ENCODE data around the gene KPNA6. TPM values are rescaled to one million over a fixed set of nuclear protein-coding genes. Genes with fewer than 3 reads are reported as not detected.
A peak's percentile ranks its signal among the peaks of the same experiment; 100 is the strongest.

KPNA6 gene
- total and polyA plus RNA-seq, 7 experiments from 2014 or later = 19.5 to 63.7 (median 48.4) TPM

- peak overlapping the region in 5 of 10 donors; percentile 2 to 42 (median 16) for H3K4me3 Mint-ChIP-seq
Observed at GRCh38 chr1:32198237-32199042, 90.6 kb downstream of the KPNA6 start.

DNA sequence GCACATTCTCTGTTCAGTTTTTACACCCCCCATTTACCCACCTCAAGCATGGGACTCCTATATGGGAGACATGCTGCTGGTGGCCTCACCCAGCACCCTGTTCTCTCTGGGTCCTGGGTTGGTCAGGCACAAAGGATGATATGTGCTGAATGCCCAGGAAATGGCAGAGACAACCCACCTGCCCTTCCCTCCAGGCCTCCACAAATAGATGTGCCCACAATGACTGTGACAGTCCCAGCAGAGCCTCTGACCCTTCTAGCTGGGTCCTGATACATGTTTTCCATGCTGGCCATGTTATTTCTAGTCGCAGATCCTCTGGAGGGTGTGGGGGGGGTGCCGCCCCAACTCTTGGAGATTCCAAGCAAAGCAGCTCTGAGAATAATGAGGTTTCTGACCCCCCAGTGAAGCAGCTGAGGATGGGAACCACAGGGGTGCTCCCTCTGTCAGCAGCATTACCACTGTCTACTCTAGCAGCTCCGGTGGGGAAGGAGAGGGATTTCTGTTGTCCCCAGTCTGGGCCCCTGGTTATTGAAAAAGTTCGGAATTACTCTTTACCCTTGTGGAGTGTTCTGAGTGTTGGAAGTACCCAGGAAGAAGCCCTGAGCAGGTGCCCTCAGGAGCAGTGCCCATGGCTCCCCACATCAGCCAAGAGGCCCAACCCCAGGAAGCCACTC lies 91.3 kb downstream of the KPNA6 start:
- peaks cover 0 to 24% (median under 1%) of the 10 kb centered on the region in 3 experiments for H3K36me3 ChIP-seq (ENCODE audit: control insufficient read depth in 2 of 3, insufficient read depth in 3 of 3, low read length in 3 of 3)
- H3K27me3 Mint-ChIP-seq = no peaks in the 10 kb centered on the region
- H3K27ac Mint-ChIP-seq = peak overlapping the region in 6 of 9 donors; percentile 18 to 96 (median 76)
- no peak overlapping the region for H3K4me3 ChIP-seq (ENCODE audit: low read length)
- H3K36me3 Mint-ChIP-seq = peaks cover 4 to 27% (median 5%) of the 10 kb centered on the region in 5 donors
- H3K9me3 ChIP-seq (ENCODE audit: control insufficient read depth in 2 of 3, low read length in 3 of 3) = no peaks in the 10 kb centered on the region
- ChIA-PET CTCF (no interaction called here), POLR2A (interaction anchor here (2.3 to 7.7 kb wide), 2 partner anchors 19 to 42 kb away, joined by 7 to 49 read pairs; partner anchors contain the start of gene TXLNA)
- DNase-seq = no peak
- peak overlapping the region in 4 of 10 donors; percentile 13 to 99 (median 90) for H3K4me3 Mint-ChIP-seq
- H3K4me1 ChIP-seq (ENCODE audit: control insufficient read depth in 2 of 2, insufficient read depth in 2 of 2, low read length in 2 of 2) = peaks cover 36 to 41% of the 10 kb centered on the region in 2 donors
- peaks cover 45 to 81% (median 63%) of the 10 kb centered on the region in 7 donors for H3K4me1 Mint-ChIP-seq
- peak overlapping the region; percentile 99 for H3K27ac ChIP-seq (ENCODE audit: low read depth, low read length)
- no peaks in the 10 kb centered on the region for H3K9me3 Mint-ChIP-seq
- no peaks in the 10 kb centered on the region for H3K27me3 ChIP-seq (ENCODE audit: control insufficient read depth in 2 of 2, insufficient read depth in 2 of 2, low read length in 2 of 2)
- intact Hi-C loops (cut with micrococcal nuclease) = no loop called here
- ATAC-seq = no peak

More at GRCh38 chr1:32198237-32199042, 90.6 kb downstream of the KPNA6 start:
- Histone ChIP-seq H3K27me3 (ENCODE audit: control insufficient read depth in 2 of 2, insufficient read depth in 2 of 2, low read length in 2 of 2) (no peaks in the 10 kb centered on the region), H3K36me3 (ENCODE audit: control insufficient read depth in 2 of 3, insufficient read depth in 3 of 3, low read length in 3 of 3) (peaks cover 0 to 25% (median 5%) of the 10 kb centered on the region in 3 experiments), H3K27ac (ENCODE audit: low read depth, low read length) (peak overlapping the region; percentile 99), H3K4me3 (ENCODE audit: low read length) (no peak overlapping the region), H3K9me3 (ENCODE audit: control insufficient read depth in 2 of 3, low read length in 3 of 3) (no peaks in the 10 kb centered on the region), H3K4me1 (ENCODE audit: control insufficient read depth in 2 of 2, insufficient read depth in 2 of 2, low read length in 2 of 2) (peaks cover 36 to 41% of the 10 kb centered on the region in 2 donors)
- H3K36me3 Mint-ChIP-seq = peaks cover 10 to 30% (median 10%) of the 10 kb centered on the region in 5 donors
- POLR2A ChIA-PET = interaction anchor here (0.7 to 7.7 kb wide), 5 partner anchors 17 to 196 kb away, joined by 3 to 49 read pairs (median 7); partner anchors contain the start of genes BSDC1 and TXLNA
- H3K27me3 Mint-ChIP-seq = no peaks in the 10 kb centered on the region
- CTCF ChIA-PET = no interaction called here
- no peak for ATAC-seq
- no peaks in the 10 kb centered on the region for H3K9me3 Mint-ChIP-seq
- peak overlapping the region in 7 of 9 donors; percentile 27 to 91 (median 72) for H3K27ac Mint-ChIP-seq
- H3K4me1 Mint-ChIP-seq = peaks cover 50 to 80% (median 66%) of the 10 kb centered on the region in 7 donors
- DNase-seq = no peak
- intact Hi-C loops (cut with micrococcal nuclease) = no loop called here

- CTCF ChIA-PET = interaction anchor here (1.9 kb wide), 1 partner anchor 16 kb away, joined by 10 read pairs; no protein-coding TSS in a partner anchor
- DNase-seq (no peak), ATAC-seq (no peak)
- POLR2A ChIA-PET = interaction anchor here (0.9 to 7.7 kb wide), 8 partner anchors 20 to 153 kb away, joined by 3 to 49 read pairs (median 6); partner anchors contain the start of genes HDAC1, MARCKSL1 and TXLNA
- intact Hi-C loops (cut with micrococcal nuclease) = loop anchor here (1.0 to 10.0 kb wide), 12 partner anchors 20 to 555 kb away; partner anchors contain the start of genes BSDC1 (in 2 of the 2), EIF3I (in 2 of the 2), KHDRBS1 (in 2 of the 2) and KPNA6 (in 2 of the 2)
- H3K27me3 ChIP-seq (ENCODE audit: control insufficient read depth in 2 of 2, insufficient read depth in 2 of 2, low read length in 2 of 2) = no peaks in the 10 kb centered on the region
- peaks cover 33 to 41% of the 10 kb centered on the region in 2 donors for H3K4me1 ChIP-seq (ENCODE audit: control insufficient read depth in 2 of 2, insufficient read depth in 2 of 2, low read length in 2 of 2)
- Mint-ChIP-seq H3K27me3 (no peaks in the 10 kb centered on the region), H3K9me3 (no peaks in the 10 kb centered on the region), H3K36me3 (peaks cover 0 to 24% (median 4%) of the 10 kb centered on the region in 5 donors), H3K27ac (peak overlapping the region in 8 of 9 donors; percentile 48 to 98 (median 92)), H3K4me1 (peaks cover 44 to 79% (median 63%) of the 10 kb centered on the region in 7 donors), H3K4me3 (peak overlapping the region; percentile 78 to 99 (median 92))
- H3K9me3 ChIP-seq (ENCODE audit: control insufficient read depth in 2 of 3, low read length in 3 of 3) = no peaks in the 10 kb centered on the region
- H3K4me3 ChIP-seq (ENCODE audit: low read length) = peak overlapping the region; percentile 96
- H3K27ac ChIP-seq (ENCODE audit: low read depth, low read length) = peak overlapping the region; percentile 99
- peaks cover 0 to 24% (median 0%) of the 10 kb centered on the region in 3 experiments for H3K36me3 ChIP-seq (ENCODE audit: control insufficient read depth in 2 of 3, insufficient read depth in 3 of 3, low read length in 3 of 3)
Observed at GRCh38 chr1:32199717-32200072, 91.8 kb downstream of the KPNA6 start.

DNA sequence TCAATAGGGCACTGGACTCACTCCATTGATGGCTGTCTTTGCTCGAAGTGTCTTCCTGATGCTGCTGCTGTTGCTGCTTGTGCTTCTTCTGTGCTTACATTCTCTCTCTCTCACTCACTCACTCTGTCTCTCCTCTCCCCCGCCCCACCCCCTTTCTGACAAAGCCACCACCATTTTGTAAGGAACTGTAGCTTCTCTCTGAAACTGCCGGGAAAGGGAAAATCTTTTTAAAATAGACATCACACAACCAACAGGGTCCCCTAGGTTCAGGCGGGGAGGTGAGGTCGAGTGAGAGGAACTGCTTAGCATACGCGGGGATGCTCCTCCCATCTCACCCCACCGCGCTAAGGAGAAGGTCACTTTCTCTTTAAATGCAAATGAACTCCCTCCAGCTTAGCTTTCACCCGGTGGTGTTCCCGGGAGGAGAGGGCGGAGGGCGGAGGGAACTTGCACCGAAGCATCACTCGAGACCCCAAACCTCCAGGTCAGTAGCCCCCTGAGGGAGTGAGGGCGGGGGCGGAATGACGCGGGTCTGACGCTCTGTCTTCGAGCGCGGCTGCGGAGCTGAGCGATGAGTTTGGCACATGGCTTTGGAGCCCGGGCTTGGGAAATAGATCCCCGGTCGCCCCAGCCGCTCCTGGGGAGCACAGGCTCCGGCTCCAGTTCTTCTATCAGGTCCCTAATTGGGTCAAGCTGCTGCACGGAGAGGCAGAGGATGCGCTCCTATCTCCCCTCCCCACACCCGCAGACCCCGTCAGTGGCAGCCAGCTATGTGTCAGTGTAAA lies 92.6 kb downstream of the KPNA6 start, which contains the start of gene CCDC28B:
TSS of gene CCDC28B (plus strand) at position 370 of the 785 bp plus-strand sequence. CDS start 1,341 bp downstream, outside the sequence.
- H3K27ac ChIP-seq (ENCODE audit: low read depth, low read length) = peak within 1 kb of the TSS; percentile 99
- ChIA-PET CTCF (interaction anchor here (0.5 to 1.9 kb wide), 5 partner anchors 15 to 200 kb away, joined by 3 to 10 read pairs (median 4); partner anchors contain the start of genes LCK and TXLNA), POLR2A (interaction anchor here (0.6 to 7.7 kb wide), 17 partner anchors 10 to 450 kb away, joined by 3 to 49 read pairs (median 4); partner anchors contain the start of genes HDAC1, KPNA6, MARCKSL1 and RBBP4)
- H3K36me3 ChIP-seq (ENCODE audit: control insufficient read depth in 2 of 3, insufficient read depth in 3 of 3, low read length in 3 of 3) = peaks cover 0 to 17% (median 0%) of the 10 kb centered on the region in 3 experiments
- ATAC-seq (peak; percentile 59), DNase-seq (peak; percentile 35 to 71 (median 62))
- H3K27me3 ChIP-seq (ENCODE audit: control insufficient read depth in 2 of 2, insufficient read depth in 2 of 2, low read length in 2 of 2) = no peaks in the 10 kb centered on the region
- peaks cover 32 to 35% of the 10 kb centered on the region in 2 donors for H3K4me1 ChIP-seq (ENCODE audit: control insufficient read depth in 2 of 2, insufficient read depth in 2 of 2, low read length in 2 of 2)
- H3K27ac Mint-ChIP-seq = peak within 1 kb of the TSS; percentile 72 to 98 (median 91)
- H3K4me3 Mint-ChIP-seq = peak within 1 kb of the TSS; percentile 78 to 99 (median 94)
- no peaks in the 10 kb centered on the region for H3K9me3 ChIP-seq (ENCODE audit: control insufficient read depth in 2 of 3, low read length in 3 of 3)
- H3K9me3 Mint-ChIP-seq = no peaks in the 10 kb centered on the region
- intact Hi-C loops (cut with micrococcal nuclease) = loop anchor here (1.0 to 10.0 kb wide), 17 partner anchors 20 to 556 kb away; partner anchors contain the start of genes BSDC1 (in 2 of the 2), EIF3I (in 2 of the 2), KHDRBS1 (in 2 of the 2) and KPNA6 (in 2 of the 2)
- H3K4me1 Mint-ChIP-seq = peaks cover 41 to 73% (median 60%) of the 10 kb centered on the region in 7 donors
- H3K4me3 ChIP-seq (ENCODE audit: low read length) = peak within 1 kb of the TSS; percentile 96
- H3K36me3 Mint-ChIP-seq = peaks cover 0 to 21% (median 3%) of the 10 kb centered on the region in 5 donors
- H3K27me3 Mint-ChIP-seq = no peaks in the 10 kb centered on the region

GRCh38 chr1:32201011-32201855 lies 93.4 kb downstream of the KPNA6 start:
- Mint-ChIP-seq H3K4me1 (peaks cover 37 to 70% (median 56%) of the 10 kb centered on the region in 7 donors), H3K4me3 (peak overlapping the region; percentile 78 to 99 (median 94)), H3K27me3 (no peaks in the 10 kb centered on the region), H3K36me3 (peaks cover 0 to 17% (median 2%) of the 10 kb centered on the region in 5 donors), H3K27ac (peak overlapping the region; percentile 72 to 98 (median 91)), H3K9me3 (no peaks in the 10 kb centered on the region)
- ChIA-PET CTCF (interaction anchor here (0.5 to 1.9 kb wide), 5 partner anchors 15 to 199 kb away, joined by 3 to 10 read pairs (median 4); partner anchors contain the start of genes LCK and TXLNA), POLR2A (interaction anchor here (0.6 to 7.7 kb wide), 17 partner anchors 10 to 449 kb away, joined by 3 to 49 read pairs (median 4); partner anchors contain the start of genes HDAC1, KPNA6, MARCKSL1 and RBBP4)
- Histone ChIP-seq H3K27me3 (ENCODE audit: control insufficient read depth in 2 of 2, insufficient read depth in 2 of 2, low read length in 2 of 2) (no peaks in the 10 kb centered on the region), H3K9me3 (ENCODE audit: control insufficient read depth in 2 of 3, low read length in 3 of 3) (no peaks in the 10 kb centered on the region), H3K4me3 (ENCODE audit: low read length) (peak overlapping the region; percentile 96), H3K36me3 (ENCODE audit: control insufficient read depth in 2 of 3, insufficient read depth in 3 of 3, low read length in 3 of 3) (peaks cover 0 to 16% (median 0%) of the 10 kb centered on the region in 3 experiments), H3K4me1 (ENCODE audit: control insufficient read depth in 2 of 2, insufficient read depth in 2 of 2, low read length in 2 of 2) (peaks cover 30 to 32% of the 10 kb centered on the region in 2 donors), H3K27ac (ENCODE audit: low read depth, low read length) (peak overlapping the region; percentile 99)
- peak; percentile 51 to 88 (median 78) for DNase-seq
- intact Hi-C loops (cut with micrococcal nuclease) = loop anchor here (1.0 to 10.0 kb wide), 11 partner anchors 21 to 556 kb away; partner anchors contain the start of genes BSDC1 (in 1 of the 2), EIF3I (in 1 of the 2), HDAC1 (in 1 of the 2) and KHDRBS1 (in 1 of the 2)
- peak; percentile 82 for ATAC-seq
